OCI-LY3 (cell line): ENCODE results near the gene ARMC8.

Experiments used
- H2AFZ ChIP-seq: fragments of 200-600, 300-600 bp; shearing (Covaris generic); 2 replicates; pipeline ENCODE4 v1.6.0; 2014; ENCODE audit warnings: antibody characterized with exemption, low read depth, low read length
- H3K27ac ChIP-seq: fragments of 200-600, 300-600 bp; sonication (generic); 2 replicates; pipeline ENCODE4 v1.5.1; 2014; ENCODE audit warnings: mild to moderate bottlenecking, low read length, moderate library complexity, mixed read lengths
- H3K27me3 ChIP-seq: fragments of 200-600, 300-600 bp; sonication (generic); 2 replicates; pipeline ENCODE4 v1.6.1; 2014; ENCODE audit warnings: low read depth, low read length, mixed read lengths
- H3K36me3 ChIP-seq: fragments of 200-600, 300-600 bp; sonication (generic); replicated peaks from 2 replicates; pipeline ENCODE3; 2014; ENCODE audit warnings: low read depth, low read length, mixed read lengths
- H3K4me1 ChIP-seq: fragments of 300-600, 200-600 bp; sonication (generic); 2 replicates; pipeline ENCODE4 v1.6.1; 2014; ENCODE audit warnings: low read length, mixed read lengths
- H3K4me2 ChIP-seq: fragments of 200-600, 300-600 bp; sonication (generic); 2 replicates; pipeline ENCODE4 v1.6.1; 2014; ENCODE audit warnings: low read length, mixed read lengths
- H3K4me3 ChIP-seq: fragments of 300-600, 200-600 bp; sonication (generic); 2 replicates; pipeline ENCODE4 v1.5.1; 2014; ENCODE audit warnings: antibody characterized with exemption, mild to moderate bottlenecking, low read length, moderate library complexity
- H3K79me2 ChIP-seq: fragments of 300-600, 200-600 bp; shearing (Covaris generic); 2 replicates; pipeline ENCODE4 v1.6.1; 2014; ENCODE audit warnings: mild to moderate bottlenecking, low read length, mixed read lengths
- H3K9ac ChIP-seq: fragments of 300-600, 200-600 bp; shearing (Covaris generic); 2 replicates; pipeline ENCODE4 v1.6.0; 2014; ENCODE audit warnings: mild to moderate bottlenecking, low read length, moderate library complexity
- H3K9me3 ChIP-seq: fragments of 200-600, 300-600 bp; shearing (Covaris generic); 2 replicates; pipeline ENCODE4 v1.6.1; 2014; ENCODE audit warnings: low read length, mixed read lengths; ENCODE audit not compliant: insufficient read depth
- H4K20me1 ChIP-seq: fragments of 200-600, 300-600 bp; sonication (generic); 2 replicates; pipeline ENCODE4 v1.6.1; 2016; ENCODE audit warnings: low read length, mixed read lengths; ENCODE audit not compliant: insufficient read depth
- CTCF ChIP-seq: fragments of 200-600, 300-600 bp; sonication (generic); IDR thresholded peaks from 2 replicates; pipeline ENCODE4 v1.5.1; 2014; ENCODE audit warnings: antibody characterized with exemption, low read length, low read depth
- EZH2phosphoT487 ChIP-seq: fragments of 200-600 bp; shearing (Covaris generic); IDR thresholded peaks from 2 replicates; pipeline ENCODE4 v1.6.1; 2018; ENCODE audit warnings: antibody characterized with exemption, mixed run types, low read depth

Gene ARMC8

GRCh38 chr3:138314751-138315150 is 127.7 kb downstream of the ARMC8 start:
- H3K9ac ChIP-seq = no peak overlapping the region
- H3K79me2 ChIP-seq = no peaks in the 10 kb centered on the region
- H3K9me3 ChIP-seq = no peaks in the 10 kb centered on the region
- no peak overlapping the region for H2AFZ ChIP-seq
- peaks cover 20% of the 10 kb centered on the region; the same call in 1 of the 2 replicates for H3K27me3 ChIP-seq
- no peak overlapping the region for H3K27ac ChIP-seq
- no peaks in the 10 kb centered on the region for H3K4me1 ChIP-seq
- no peak overlapping the region for H3K4me2 ChIP-seq
- no peak for TF ChIP-seq EZH2phosphoT487
- TF ChIP-seq CTCF = no peak
- H3K4me3 ChIP-seq = no peak overlapping the region
- H3K36me3 ChIP-seq = no peaks in the 10 kb centered on the region
- H4K20me1 ChIP-seq = no peaks in the 10 kb centered on the region

- no peak overlapping the region for H2AFZ ChIP-seq
- H3K36me3 ChIP-seq = no peaks in the 10 kb centered on the region
- no peaks in the 10 kb centered on the region for H3K79me2 ChIP-seq
- H3K4me1 ChIP-seq = no peaks in the 10 kb centered on the region
- H4K20me1 ChIP-seq = no peaks in the 10 kb centered on the region
- no peak overlapping the region for H3K9ac ChIP-seq
- TF ChIP-seq CTCF (no peak), EZH2phosphoT487 (no peak)
- peaks cover 8% of the 10 kb centered on the region; the same call in 1 of the 2 replicates for H3K27me3 ChIP-seq
- no peak overlapping the region for H3K4me3 ChIP-seq
- H3K9me3 ChIP-seq = no peaks in the 10 kb centered on the region
- H3K27ac ChIP-seq = no peak overlapping the region
- H3K4me2 ChIP-seq = no peak overlapping the region
Observed at GRCh38 chr3:138317687-138318086, 130.6 kb downstream of the ARMC8 start.

- H3K9ac ChIP-seq = no peak overlapping the region
Observed at GRCh38 chr3:138323971-138324370, 136.9 kb downstream of the ARMC8 start.

GRCh38 chr3:138325990-138326389 is 138.9 kb downstream of the ARMC8 start:
- H3K27me3 ChIP-seq = peaks cover 27% of the 10 kb centered on the region
- H3K27ac ChIP-seq = no peak overlapping the region
- H2AFZ ChIP-seq = no peak overlapping the region
- no peak overlapping the region for H3K4me2 ChIP-seq
- no peak overlapping the region for H3K9ac ChIP-seq
- no peaks in the 10 kb centered on the region for H3K9me3 ChIP-seq
- H3K36me3 ChIP-seq = no peaks in the 10 kb centered on the region
- peaks cover 10% of the 10 kb centered on the region for H3K4me1 ChIP-seq
- no peaks in the 10 kb centered on the region for H3K79me2 ChIP-seq
- no peak for TF ChIP-seq CTCF
- TF ChIP-seq EZH2phosphoT487 = no peak
- no peak overlapping the region for H3K4me3 ChIP-seq
- no peaks in the 10 kb centered on the region for H4K20me1 ChIP-seq

More at GRCh38 chr3:138323971-138324370, 136.9 kb downstream of the ARMC8 start:
- H3K27ac ChIP-seq = no peak overlapping the region
- H3K27me3 ChIP-seq = peaks cover 13% of the 10 kb centered on the region
- no peak overlapping the region for H3K4me3 ChIP-seq
- H2AFZ ChIP-seq = no peak overlapping the region
- H3K79me2 ChIP-seq = no peaks in the 10 kb centered on the region
- peaks cover 7% of the 10 kb centered on the region for H3K4me1 ChIP-seq
- H3K36me3 ChIP-seq = no peaks in the 10 kb centered on the region
- H3K9me3 ChIP-seq = no peaks in the 10 kb centered on the region
- no peak for TF ChIP-seq EZH2phosphoT487
- TF ChIP-seq CTCF = no peak
- no peak overlapping the region for H3K4me2 ChIP-seq
- no peaks in the 10 kb centered on the region for H4K20me1 ChIP-seq
